Right lobe of liver (tissue), 6 donors: ENCODE measurements around the gene CSNK1G3. TPM values are rescaled to one million over a fixed set of nuclear protein-coding genes. Genes with fewer than 3 reads are reported as not detected.

Source experiments
- ATAC-seq, 4 donors: fragments of 200-7000 bp; cut with Tn5 transposase; one replicate each; pipeline ENCODE4 v1.9.1; 2020; ENCODE audit warnings: mild to moderate bottlenecking in 4 of 4, moderate library complexity in 4 of 4
- DNase-seq, 3 donors: peaks; one replicate each; pipeline ENCODE4 v3.0.0-alpha.2; 2020
- H3K27ac ChIP-seq, 3 donors: fragments of 200-600 bp; one replicate each; pipeline ENCODE4 v1.8.0; 2022
- H3K27me3 ChIP-seq, 2 donors: fragments of 200-600 bp; one replicate each; pipeline ENCODE4 v1.8.0; 2022
- H3K36me3 ChIP-seq, 4 donors: fragments of 200-600 bp; sonication (generic) in 1 of 4; one replicate each; pipeline versions ENCODE4 v1.5.1 to v1.8.0; 2017 to 2022; ENCODE audit warnings: control low read depth in 1 of 4
- H3K4me1 ChIP-seq, 4 donors: fragments of 200-600 bp; sonication (generic) in 1 of 4; one replicate each; pipeline versions ENCODE4 v1.5.1 to v1.8.0; 2017 to 2022; ENCODE audit warnings: control low read depth in 1 of 4
- H3K4me3 ChIP-seq, 3 donors: fragments of 200-600 bp; one replicate each; pipeline ENCODE4 v1.8.0; 2022
- H3K9me3 ChIP-seq, 4 donors: fragments of 200-600 bp; sonication (generic) in 1 of 4; one replicate each; pipeline versions ENCODE4 v1.5.1 to v1.8.0; 2017 to 2022; ENCODE audit warnings: control low read depth in 1 of 4
- CTCF ChIP-seq, 4 donors: fragments of 200-600 bp in 3 of 4; fragments of 450-650 bp in 1 of 4; IDR thresholded peaks; one replicate each; pipeline versions ENCODE4 v1.5.1 to v1.8.0; 2016 to 2022; ENCODE audit warnings: antibody characterized with exemption in 4 of 4, mild to moderate bottlenecking in 2 of 4
- POLR2A ChIP-seq: fragments of 450-650 bp; IDR thresholded peaks from one replicate; pipeline ENCODE4 v1.6.1; 2017; ENCODE audit warnings: antibody characterized with exemption, mild to moderate bottlenecking
- WGBS: methylation state at CpG from one replicate; pipeline ENCODE4 v1.1.6; 2018; ENCODE audit warnings: low coverage, low lambda C conversion rate; ENCODE audit not compliant: insufficient coverage; ENCODE audit errors: missing lambda C conversion rate; 5-methylcytosine and 5-hydroxymethylcytosine counted together
- intact Hi-C, 2 donors: fragments of 100-400 bp; cut with DNase I; formaldehyde crosslinking; loops; one replicate each; pipeline versions ENCODE4 v1.11.2 to v1.14.1; 2022
- total RNA-seq, 6 experiments: library from RNA; depleted of rRNA in 2 of 6; stranded (reverse); fragments of >200 nt in 2 of 6; fragmentation: NEBNext Ultra II Directional in 3 of 6; extraction: Animal tissue kit (Norgen Biotek cat#: 25700) in 3 of 6; gene quantifications; one replicate each; pipeline versions ENCODE4 v1.1.0 to v1.2.4, GENCODE V29; 2016 to 2023
- donor health status: DM: no; HTN: yes; CAD: no.
- donor health status: DM: no; HTN: no; CAD: no.
- donor health status: DM: no; HTN: no; CAD: no.
- donor health status: DM: no; HTN: yes; CAD: no.
- donor health status: DM: no; HTN: yes; CAD: no.

The CSNK1G3 gene
- total RNA-seq, 6 experiments from 2014 or later: 17.4 to 25.6 (median 19.6) TPM

DNA sequence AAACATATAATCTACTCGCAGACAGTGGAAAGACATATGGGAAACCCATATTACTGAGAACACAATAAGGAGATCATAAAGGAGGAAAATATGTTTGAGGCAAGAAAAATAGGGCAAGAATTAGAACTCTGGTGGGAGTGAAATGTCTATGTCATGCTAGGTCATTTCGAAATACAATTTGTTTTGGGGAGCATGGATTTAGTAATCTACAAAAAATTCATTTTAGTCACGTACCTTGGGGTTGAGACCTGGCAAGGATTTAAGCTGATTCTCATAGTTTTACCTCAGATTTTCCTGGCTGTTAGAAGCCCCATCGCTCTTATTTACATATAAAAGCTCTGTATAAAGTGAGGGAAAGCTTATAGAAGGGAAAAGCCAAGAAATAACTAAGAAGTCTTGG is 11.5 kb upstream of the CSNK1G3 start:
- whole genome bisulfite sequencing: 76% methylated on average over 4 of the region's 4 CpGs
- H3K9me3 ChIP-seq: no peaks in the 10 kb centered on the region
- peaks cover 0 to 3% (median 0%) of the 10 kb centered on the region in 4 donors for H3K4me1 ChIP-seq
- no peaks in the 10 kb centered on the region for H3K27me3 ChIP-seq
- TF ChIP-seq CTCF (IDR thresholded peaks at IDR 0.05) (no peak), POLR2A (no peak)
- intact Hi-C loops: no loop called here
- DNase-seq (no peak), ATAC-seq (no peak)
- H3K4me3 ChIP-seq: no peak overlapping the region
- H3K36me3 ChIP-seq: no peaks in the 10 kb centered on the region
- H3K27ac ChIP-seq: no peak overlapping the region

DNA sequence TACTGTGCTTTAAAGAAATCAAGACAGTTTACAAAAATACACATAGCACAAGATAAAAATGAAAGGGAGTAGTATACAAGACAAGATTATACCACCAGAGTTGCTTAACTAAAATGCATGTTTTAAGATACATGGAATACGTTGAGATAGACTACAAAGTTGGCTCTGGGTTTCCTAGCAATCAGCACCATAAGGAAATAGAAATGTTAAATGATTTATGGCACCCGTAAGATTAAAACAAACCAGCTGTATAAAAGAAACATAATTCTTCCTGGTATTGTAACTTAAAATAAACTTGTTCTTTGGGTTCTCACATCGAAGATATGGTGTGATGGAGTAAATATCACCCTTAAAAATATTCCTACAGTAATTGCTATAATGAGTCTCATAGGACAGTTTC is 9.9 kb upstream of the CSNK1G3 start:
- intact Hi-C loops: no loop called here
- Histone ChIP-seq H3K27me3 (no peaks in the 10 kb centered on the region), H3K9me3 (no peaks in the 10 kb centered on the region), H3K27ac (no peak overlapping the region), H3K4me1 (peaks cover 0 to 8% (median 0%) of the 10 kb centered on the region in 4 donors), H3K36me3 (no peaks in the 10 kb centered on the region), H3K4me3 (no peak overlapping the region)
- DNase-seq (no peak), ATAC-seq (no peak)
- WGBS: 56% methylated on average over 3 of the region's 3 CpGs
- TF ChIP-seq CTCF (IDR thresholded peaks at IDR 0.05) (no peak), POLR2A (no peak)

DNA sequence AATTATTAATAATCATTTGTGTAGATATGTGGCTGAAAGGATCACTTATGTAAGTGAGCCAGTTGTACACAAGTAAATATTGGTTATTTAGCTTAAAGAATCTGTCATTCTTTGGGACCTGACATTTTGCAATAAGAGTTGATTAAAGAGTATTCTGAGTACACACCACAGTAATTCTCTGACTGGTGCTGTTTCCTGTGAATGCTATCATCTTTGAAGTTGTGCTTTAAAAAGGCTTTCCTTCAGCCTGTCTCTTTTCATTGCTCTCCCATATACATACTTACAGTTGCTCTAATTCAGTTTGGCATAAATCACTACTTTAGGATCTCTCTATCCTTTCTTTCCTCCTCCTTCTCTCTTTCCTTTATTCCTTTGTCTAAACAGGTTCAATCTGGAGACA is 8.7 kb upstream of the CSNK1G3 start:
- Histone ChIP-seq H3K4me1 (peaks cover 0 to 8% (median 0%) of the 10 kb centered on the region in 4 donors), H3K27me3 (no peaks in the 10 kb centered on the region), H3K27ac (no peak overlapping the region), H3K36me3 (no peaks in the 10 kb centered on the region), H3K4me3 (no peak overlapping the region), H3K9me3 (no peaks in the 10 kb centered on the region)
- no peak for ATAC-seq
- intact Hi-C loops: no loop called here
- DNase-seq: no peak
- TF ChIP-seq CTCF (IDR thresholded peaks at IDR 0.05) (no peak), POLR2A (no peak)

- H3K4me3 ChIP-seq: no peak overlapping the region
- intact Hi-C loops: no loop called here
- DNase-seq (peak in 2 of 3 donors; percentile 57 to 80), ATAC-seq (peak; percentile 95 to 99 (median 98))
- WGBS: 28% methylated on average over 2 of the region's 2 CpGs
- TF ChIP-seq CTCF (IDR thresholded peaks at IDR 0.05): no peak
- no peak for TF ChIP-seq POLR2A
- H3K4me1 ChIP-seq: peaks cover 0 to 8% (median 0%) of the 10 kb centered on the region in 4 donors
- no peaks in the 10 kb centered on the region for H3K36me3 ChIP-seq
- peak overlapping the region in 2 of 3 donors; percentile 22 to 58 for H3K27ac ChIP-seq
- H3K9me3 ChIP-seq: no peaks in the 10 kb centered on the region
- H3K27me3 ChIP-seq: no peaks in the 10 kb centered on the region
Measured at GRCh38 chr5:123505633-123506032, 6.3 kb upstream of the CSNK1G3 start.

GRCh38 chr5:123508441-123508840 is 3.5 kb upstream of the CSNK1G3 start:
- ATAC-seq (no peak), DNase-seq (no peak)
- peaks cover 0 to 16% (median 2%) of the 10 kb centered on the region in 4 donors for H3K4me1 ChIP-seq
- intact Hi-C loops: no loop called here
- TF ChIP-seq CTCF (IDR thresholded peaks at IDR 0.05) (no peak), POLR2A (no peak)
- WGBS: 77% methylated on average over 1 of the region's 1 CpG
- no peaks in the 10 kb centered on the region for H3K27me3 ChIP-seq
- H3K27ac ChIP-seq: no peak overlapping the region
- no peaks in the 10 kb centered on the region for H3K36me3 ChIP-seq
- H3K9me3 ChIP-seq: no peaks in the 10 kb centered on the region
- H3K4me3 ChIP-seq: no peak overlapping the region
